HepG2 (cell line): ENCODE measurements around the gene PKM. TPM values are rescaled to one million over a fixed set of nuclear protein-coding genes. Genes with fewer than 3 reads are reported as not detected.

ENCODE experiments used
- GFI1 ChIP-seq: sonication (generic); formaldehyde crosslinking; IDR thresholded peaks from 2 replicates; pipeline ENCODE4 v1.5.0; 2020; ENCODE audit warnings: missing genetic modification reagents, mild to moderate bottlenecking, borderline replicate concordance
- PAWR ChIP-seq: sonication (generic); formaldehyde crosslinking; IDR thresholded peaks from 2 replicates; pipeline ENCODE4 v1.4.0; 2020; ENCODE audit warnings: missing genetic modification reagents, mild to moderate bottlenecking, borderline replicate concordance
- SKI ChIP-seq: fragments of 450-650 bp; IDR thresholded peaks from one replicate; pipeline ENCODE4 v1.6.1; 2018; ENCODE audit warnings: mild to moderate bottlenecking; ENCODE audit not compliant: partially characterized antibody
- SRSF4 ChIP-seq: fragments of 200-400 bp; formaldehyde crosslinking; IDR thresholded peaks from one replicate; pipeline ENCODE4 v1.6.1; 2018; ENCODE audit warnings: mild to moderate bottlenecking, low read depth, low read length, moderate library complexity; ENCODE audit not compliant: poor library complexity, severe bottlenecking
- STAT5B ChIP-seq: sonication (generic); formaldehyde crosslinking; IDR thresholded peaks from 2 replicates; pipeline ENCODE4 v1.4.0; 2020; ENCODE audit warnings: missing genetic modification reagents
- TMF1 ChIP-seq: sonication (generic); formaldehyde crosslinking; IDR thresholded peaks from 2 replicates; pipeline ENCODE4 v1.8.1; 2022; ENCODE audit warnings: low read depth, missing genetic modification reagents
- YEATS2 ChIP-seq: sonication (generic); formaldehyde crosslinking; IDR thresholded peaks from 2 replicates; pipeline ENCODE4 v1.4.0; 2020; ENCODE audit warnings: missing genetic modification reagents, borderline replicate concordance
- polyA plus RNA-seq, 8 experiments: library from polyadenylated mRNA; depleted of rRNA in 3 of 8; stranded (reverse) in 7 of 8; unstranded in 1 of 8; fragments of >200 nt; fragmentation: Illumina TruSeq in 4 of 8; extraction: Trizol in 4 of 8; gene quantifications; 2 replicates each; pipeline versions ENCODE4 v1.2.1 to v1.2.3, GENCODE V29; 2011 to 2016; ENCODE audit warnings: low read depth in 4 of 8, missing spikeins in 1 of 8, mixed read lengths in 1 of 8; ENCODE audit not compliant: insufficient read depth in 1 of 8
- total RNA-seq, 5 experiments: library from RNA; depleted of rRNA; stranded (reverse); fragments of >200 nt; fragmentation: Illumina TruSeq; extraction: Trizol; gene quantifications; 2 replicates each; pipeline ENCODE4 v1.2.3, GENCODE V29; 2016; ENCODE audit warnings: low read depth in 1 of 5
- TF ChIP-seq, protein P1 (sequence below), 2 experiments: fragments of 450-650 bp in 1 of 2; sonication (generic) in 1 of 2; formaldehyde crosslinking in 1 of 2; IDR thresholded peaks; 2 replicates each; pipeline versions ENCODE4 v1.6.1 to v1.8.0; 2016 to 2022; ENCODE audit warnings: antibody characterized with exemption in 1 of 2, mild to moderate bottlenecking in 1 of 2, missing genetic modification reagents in 1 of 2
- TF ChIP-seq, protein P2 (sequence below): sonication (generic); formaldehyde crosslinking; IDR thresholded peaks from 2 replicates; pipeline ENCODE4 v1.4.0; 2020; ENCODE audit warnings: mild to moderate bottlenecking, missing genetic modification reagents
- TF ChIP-seq, protein P3 (sequence below): IDR thresholded peaks from 2 replicates; pipeline ENCODE4 v1.6.1; 2016; ENCODE audit warnings: missing compliant biosample characterization, missing genetic modification reagents, borderline replicate concordance
- TF ChIP-seq, protein P4 (sequence below): sonication (generic); formaldehyde crosslinking; IDR thresholded peaks from 2 replicates; pipeline ENCODE4 v1.4.0; 2020; ENCODE audit warnings: missing genetic modification reagents
- TF ChIP-seq, protein P5 (sequence below): sonication (generic); formaldehyde crosslinking; IDR thresholded peaks from 2 replicates; pipeline ENCODE4 v1.4.0; 2020; ENCODE audit warnings: missing genetic modification reagents

The PKM gene
- total and polyA plus RNA-seq, 2 of the 13 experiments (the other 11 are each of a cell fraction or from before 2014, with no cell fraction given), result 488 to 780 TPM

DNA sequence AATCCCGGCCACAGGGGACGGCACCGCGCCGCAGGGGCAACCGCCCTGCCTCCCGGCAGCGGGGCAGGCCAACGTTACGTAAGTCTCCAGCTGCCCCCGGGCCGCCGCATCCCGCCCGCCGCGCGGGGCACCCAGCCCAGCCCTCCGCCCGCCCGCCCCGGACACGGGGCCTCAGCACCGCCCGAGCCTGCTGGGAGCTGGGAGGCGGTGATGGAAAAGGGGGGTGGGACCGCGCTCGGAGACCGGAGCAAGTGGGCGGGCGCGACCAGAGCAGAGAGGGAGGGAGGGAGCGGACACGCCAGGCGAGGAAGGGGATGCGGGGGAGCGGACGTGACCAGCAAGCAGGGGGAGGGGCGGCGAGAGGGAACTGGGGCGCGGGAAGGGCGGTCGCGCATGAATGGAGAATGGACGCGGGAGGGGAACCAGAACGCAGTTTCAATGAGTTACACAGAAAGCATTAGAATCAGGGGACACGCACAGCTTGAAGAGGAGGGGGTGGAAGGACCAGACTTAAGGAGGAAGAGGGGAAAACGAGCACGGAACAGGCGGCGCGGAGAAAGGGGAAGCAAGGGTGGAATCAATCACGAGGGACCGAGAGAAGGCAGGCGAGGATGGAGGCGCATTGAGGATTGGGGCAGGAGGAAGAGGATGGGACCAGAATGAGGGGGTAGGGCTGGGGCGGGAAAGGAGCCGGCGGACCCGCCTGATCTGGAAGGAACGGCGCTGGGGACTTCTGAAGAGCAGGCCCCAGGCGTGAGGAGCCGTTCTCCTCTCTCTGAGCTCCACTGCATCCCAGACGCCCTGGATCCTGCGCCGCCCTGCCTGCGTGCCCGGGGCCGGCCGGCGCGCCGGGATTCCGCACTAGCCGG is 559 bp downstream of the PKM start (continued):
- TF ChIP-seq, protein P1, sequence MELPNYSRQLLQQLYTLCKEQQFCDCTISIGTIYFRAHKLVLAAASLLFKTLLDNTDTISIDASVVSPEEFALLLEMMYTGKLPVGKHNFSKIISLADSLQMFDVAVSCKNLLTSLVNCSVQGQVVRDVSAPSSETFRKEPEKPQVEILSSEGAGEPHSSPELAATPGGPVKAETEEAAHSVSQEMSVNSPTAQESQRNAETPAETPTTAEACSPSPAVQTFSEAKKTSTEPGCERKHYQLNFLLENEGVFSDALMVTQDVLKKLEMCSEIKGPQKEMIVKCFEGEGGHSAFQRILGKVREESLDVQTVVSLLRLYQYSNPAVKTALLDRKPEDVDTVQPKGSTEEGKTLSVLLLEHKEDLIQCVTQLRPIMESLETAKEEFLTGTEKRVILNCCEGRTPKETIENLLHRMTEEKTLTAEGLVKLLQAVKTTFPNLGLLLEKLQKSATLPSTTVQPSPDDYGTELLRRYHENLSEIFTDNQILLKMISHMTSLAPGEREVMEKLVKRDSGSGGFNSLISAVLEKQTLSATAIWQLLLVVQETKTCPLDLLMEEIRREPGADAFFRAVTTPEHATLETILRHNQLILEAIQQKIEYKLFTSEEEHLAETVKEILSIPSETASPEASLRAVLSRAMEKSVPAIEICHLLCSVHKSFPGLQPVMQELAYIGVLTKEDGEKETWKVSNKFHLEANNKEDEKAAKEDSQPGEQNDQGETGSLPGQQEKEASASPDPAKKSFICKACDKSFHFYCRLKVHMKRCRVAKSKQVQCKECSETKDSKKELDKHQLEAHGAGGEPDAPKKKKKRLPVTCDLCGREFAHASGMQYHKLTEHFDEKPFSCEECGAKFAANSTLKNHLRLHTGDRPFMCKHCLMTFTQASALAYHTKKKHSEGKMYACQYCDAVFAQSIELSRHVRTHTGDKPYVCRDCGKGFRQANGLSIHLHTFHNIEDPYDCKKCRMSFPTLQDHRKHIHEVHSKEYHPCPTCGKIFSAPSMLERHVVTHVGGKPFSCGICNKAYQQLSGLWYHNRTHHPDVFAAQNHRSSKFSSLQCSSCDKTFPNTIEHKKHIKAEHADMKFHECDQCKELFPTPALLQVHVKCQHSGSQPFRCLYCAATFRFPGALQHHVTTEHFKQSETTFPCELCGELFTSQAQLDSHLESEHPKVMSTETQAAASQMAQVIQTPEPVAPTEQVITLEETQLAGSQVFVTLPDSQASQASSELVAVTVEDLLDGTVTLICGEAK (IDR thresholded peaks at IDR 0.05), result no peak
- TF ChIP-seq, protein P1 (CRISPR knock-in tag; IDR thresholded peaks at IDR 0.05), result no peak
- TF ChIP-seq STAT5B (no peak), YEATS2 (CRISPR knock-in tag) (no peak), GFI1 (CRISPR knock-in tag) (no peak), PAWR (CRISPR knock-in tag) (no peak), TMF1 (0 out of 2 replicates have a peak, but pooled peaks have one; percentile 10), SRSF4 (no peak), SKI (no peak)
- TF ChIP-seq, protein P2, sequence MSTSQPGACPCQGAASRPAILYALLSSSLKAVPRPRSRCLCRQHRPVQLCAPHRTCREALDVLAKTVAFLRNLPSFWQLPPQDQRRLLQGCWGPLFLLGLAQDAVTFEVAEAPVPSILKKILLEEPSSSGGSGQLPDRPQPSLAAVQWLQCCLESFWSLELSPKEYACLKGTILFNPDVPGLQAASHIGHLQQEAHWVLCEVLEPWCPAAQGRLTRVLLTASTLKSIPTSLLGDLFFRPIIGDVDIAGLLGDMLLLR (CRISPR knock-in tag), result no peak
- TF ChIP-seq, protein P3, sequence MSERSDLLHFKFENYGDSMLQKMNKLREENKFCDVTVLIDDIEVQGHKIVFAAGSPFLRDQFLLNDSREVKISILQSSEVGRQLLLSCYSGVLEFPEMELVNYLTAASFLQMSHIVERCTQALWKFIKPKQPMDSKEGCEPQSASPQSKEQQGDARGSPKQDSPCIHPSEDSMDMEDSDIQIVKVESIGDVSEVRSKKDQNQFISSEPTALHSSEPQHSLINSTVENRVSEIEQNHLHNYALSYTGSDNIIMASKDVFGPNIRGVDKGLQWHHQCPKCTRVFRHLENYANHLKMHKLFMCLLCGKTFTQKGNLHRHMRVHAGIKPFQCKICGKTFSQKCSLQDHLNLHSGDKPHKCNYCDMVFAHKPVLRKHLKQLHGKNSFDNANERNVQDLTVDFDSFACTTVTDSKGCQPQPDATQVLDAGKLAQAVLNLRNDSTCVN (CRISPR knock-in tag), result no peak
- TF ChIP-seq, protein P4, sequence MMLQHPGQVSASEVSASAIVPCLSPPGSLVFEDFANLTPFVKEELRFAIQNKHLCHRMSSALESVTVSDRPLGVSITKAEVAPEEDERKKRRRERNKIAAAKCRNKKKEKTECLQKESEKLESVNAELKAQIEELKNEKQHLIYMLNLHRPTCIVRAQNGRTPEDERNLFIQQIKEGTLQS (CRISPR knock-in tag), result no peak
- TF ChIP-seq, protein P5, sequence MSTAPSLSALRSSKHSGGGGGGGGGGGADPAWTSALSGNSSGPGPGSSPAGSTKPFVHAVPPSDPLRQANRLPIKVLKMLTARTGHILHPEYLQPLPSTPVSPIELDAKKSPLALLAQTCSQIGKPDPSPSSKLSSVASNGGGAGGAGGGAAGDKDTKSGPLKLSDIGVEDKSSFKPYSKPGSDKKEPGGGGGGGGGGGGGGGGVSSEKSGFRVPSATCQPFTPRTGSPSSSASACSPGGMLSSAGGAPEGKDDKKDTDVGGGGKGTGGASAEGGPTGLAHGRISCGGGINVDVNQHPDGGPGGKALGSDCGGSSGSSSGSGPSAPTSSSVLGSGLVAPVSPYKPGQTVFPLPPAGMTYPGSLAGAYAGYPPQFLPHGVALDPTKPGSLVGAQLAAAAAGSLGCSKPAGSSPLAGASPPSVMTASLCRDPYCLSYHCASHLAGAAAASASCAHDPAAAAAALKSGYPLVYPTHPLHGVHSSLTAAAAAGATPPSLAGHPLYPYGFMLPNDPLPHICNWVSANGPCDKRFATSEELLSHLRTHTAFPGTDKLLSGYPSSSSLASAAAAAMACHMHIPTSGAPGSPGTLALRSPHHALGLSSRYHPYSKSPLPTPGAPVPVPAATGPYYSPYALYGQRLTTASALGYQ (CRISPR knock-in tag), result no peak
